PC-3 (cell line): Measurements from ENCODE around the gene TAF4. TPM values are rescaled to one million over a fixed set of nuclear protein-coding genes. Genes with fewer than 3 reads are reported as not detected.

Experiments used
- ATAC-seq: fragments of 200-7000 bp; cut with Tn5 transposase; 2 replicates; pipeline ENCODE4 v1.9.1; 2020; ENCODE audit warnings: mild to moderate bottlenecking, moderate library complexity
- BruUV-seq: library from RNA; stranded (reverse); fragments of 400-500 nt; replicated peaks from 2 replicates; lab custom pipeline; 2021; lab: Mats Ljungman, UMichigan
- CTCF ChIA-PET: fragments of 300-600 bp; sonication (Branson Sonifier 250); formaldehyde crosslinking; loops from one replicate; lab custom pipeline; 2022; ENCODE audit warnings: antibody characterized with exemption; lab: Charles Lee
- POLR2A ChIA-PET: fragments of 300-600 bp; sonication (Branson Sonifier 250); formaldehyde crosslinking; loops from one replicate; lab custom pipeline; 2022; ENCODE audit warnings: antibody characterized with exemption; ENCODE audit not compliant: unreplicated experiment; lab: Charles Lee
- DNase-seq: peaks from one replicate; pipeline ENCODE4 v3.0.0-alpha.2; 2015
- H2AFZ ChIP-seq: fragments of 300-600 bp; sonication (generic); 2 replicates; pipeline ENCODE4 v1.6.0; 2016; ENCODE audit warnings: antibody characterized with exemption, low read length
- H3F3A ChIP-seq: fragments of 300-600 bp; sonication (generic); one replicate; pipeline ENCODE4 v1.6.0; 2017; ENCODE audit warnings: antibody characterized with exemption, low read length, control low read depth, mild to moderate bottlenecking; ENCODE audit not compliant: unreplicated experiment
- H3K27ac ChIP-seq: fragments of 300-600 bp; sonication (generic); 2 replicates; pipeline ENCODE4 v1.5.1; 2016; ENCODE audit warnings: mild to moderate bottlenecking, low read length
- H3K27me3 ChIP-seq: fragments of 300-600 bp; sonication (generic); 2 replicates; pipeline ENCODE4 v1.6.1; 2016; ENCODE audit warnings: low read length, mixed read lengths
- H3K36me3 ChIP-seq: fragments of 300-600 bp; sonication (generic); 2 replicates; pipeline ENCODE4 v1.6.1; 2016; ENCODE audit warnings: low read depth, mixed run types, low read length, mixed read lengths
- H3K4me1 ChIP-seq: fragments of 300-600 bp; sonication (generic); 2 replicates; pipeline ENCODE4 v1.5.1; 2016; ENCODE audit warnings: low read length; ENCODE audit not compliant: insufficient read depth
- H3K4me2 ChIP-seq: fragments of 300-600 bp; sonication (generic); 2 replicates; pipeline ENCODE4 v1.6.0; 2016; ENCODE audit warnings: low read length
- H3K4me3 ChIP-seq: fragments of 300-600 bp; sonication (generic); 2 replicates; pipeline ENCODE4 v1.5.1; 2016; ENCODE audit warnings: mild to moderate bottlenecking, low read length, mixed read lengths
- H3K79me2 ChIP-seq: fragments of 300-600 bp; sonication (generic); 2 replicates; pipeline ENCODE4 v1.6.1; 2017; ENCODE audit warnings: low read length, mixed read lengths
- H3K9ac ChIP-seq: fragments of 300-600 bp; sonication (generic); 2 replicates; pipeline ENCODE4 v1.6.0; 2016; ENCODE audit warnings: mild to moderate bottlenecking, low read length
- H3K9me2 ChIP-seq: fragments of 300-600 bp; sonication (generic); replicated peaks from 2 replicates; pipeline ENCODE4 v1.6.1; 2016; ENCODE audit warnings: mixed run types, low read length, mixed read lengths
- H3K9me3 ChIP-seq: fragments of 300-600 bp; sonication (generic); 2 replicates; pipeline ENCODE4 v1.6.1; 2016; ENCODE audit warnings: low read length, mixed read lengths
- H4K20me1 ChIP-seq: fragments of 300-600 bp; sonication (generic); 2 replicates; pipeline ENCODE4 v1.6.1; 2016; ENCODE audit warnings: low read length, mixed read lengths
- EZH2 ChIP-seq: fragments of 300-600 bp; sonication (generic); IDR thresholded peaks from one replicate; pipeline ENCODE4 v1.6.1; 2017; ENCODE audit warnings: antibody characterized with exemption, mild to moderate bottlenecking, low read length; ENCODE audit not compliant: unreplicated experiment
- EZH2phosphoT487 ChIP-seq: fragments of 300-600 bp; sonication (generic); IDR thresholded peaks from 2 replicates; pipeline ENCODE4 v1.6.1; 2018; ENCODE audit warnings: mild to moderate bottlenecking, antibody characterized with exemption, low read length, borderline replicate concordance
- intact Hi-C: fragments of 100-400 bp; cut with micrococcal nuclease; formaldehyde crosslinking; loops from 2 replicates; pipeline ENCODE4 v1.9.0; 2023
- total RNA-seq: library from RNA; depleted of rRNA; stranded (reverse); fragments of >200 nt; gene quantifications from 2 replicates; pipeline ENCODE4 v1.2.3, GENCODE V29; 2014
- TF ChIP-seq, protein P1 (sequence below): fragments of 300-600 bp; sonication (generic); conservative IDR thresholded peaks from 2 replicates; pipeline ENCODE4 v1.5.1; 2017; ENCODE audit warnings: antibody characterized with exemption, low read depth, mild to moderate bottlenecking, low read length

TAF4 gene
- total RNA-seq, 1 experiment from 2014 or later: 9.6 TPM

DNA sequence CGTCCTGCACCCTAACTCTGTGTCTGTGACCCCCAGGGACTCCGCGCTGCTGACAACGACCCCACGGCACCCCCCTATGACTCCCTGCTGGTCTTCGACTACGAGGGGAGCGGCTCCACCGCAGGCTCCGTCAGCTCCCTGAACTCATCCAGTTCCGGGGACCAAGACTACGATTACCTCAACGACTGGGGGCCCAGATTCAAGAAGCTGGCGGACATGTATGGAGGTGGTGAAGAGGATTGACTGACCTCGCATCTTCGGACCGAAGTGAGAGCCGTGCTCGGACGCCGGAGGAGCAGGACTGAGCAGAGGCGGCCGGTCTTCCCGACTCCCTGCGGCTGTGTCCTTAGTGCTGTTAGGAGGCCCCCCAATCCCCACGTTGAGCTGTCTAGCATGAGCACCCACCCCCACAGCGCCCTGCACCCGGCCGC lies 129.0 kb downstream of the TAF4 start:
- no peaks in the 10 kb centered on the region for H3K4me1 ChIP-seq
- TF ChIP-seq, protein P1, sequence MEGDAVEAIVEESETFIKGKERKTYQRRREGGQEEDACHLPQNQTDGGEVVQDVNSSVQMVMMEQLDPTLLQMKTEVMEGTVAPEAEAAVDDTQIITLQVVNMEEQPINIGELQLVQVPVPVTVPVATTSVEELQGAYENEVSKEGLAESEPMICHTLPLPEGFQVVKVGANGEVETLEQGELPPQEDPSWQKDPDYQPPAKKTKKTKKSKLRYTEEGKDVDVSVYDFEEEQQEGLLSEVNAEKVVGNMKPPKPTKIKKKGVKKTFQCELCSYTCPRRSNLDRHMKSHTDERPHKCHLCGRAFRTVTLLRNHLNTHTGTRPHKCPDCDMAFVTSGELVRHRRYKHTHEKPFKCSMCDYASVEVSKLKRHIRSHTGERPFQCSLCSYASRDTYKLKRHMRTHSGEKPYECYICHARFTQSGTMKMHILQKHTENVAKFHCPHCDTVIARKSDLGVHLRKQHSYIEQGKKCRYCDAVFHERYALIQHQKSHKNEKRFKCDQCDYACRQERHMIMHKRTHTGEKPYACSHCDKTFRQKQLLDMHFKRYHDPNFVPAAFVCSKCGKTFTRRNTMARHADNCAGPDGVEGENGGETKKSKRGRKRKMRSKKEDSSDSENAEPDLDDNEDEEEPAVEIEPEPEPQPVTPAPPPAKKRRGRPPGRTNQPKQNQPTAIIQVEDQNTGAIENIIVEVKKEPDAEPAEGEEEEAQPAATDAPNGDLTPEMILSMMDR: no peak
- no peak for TF ChIP-seq EZH2phosphoT487
- TF ChIP-seq EZH2: no peak
- ChIA-PET CTCF (no interaction called here), POLR2A (interaction anchor here (0.5 kb wide), 1 partner anchor 37 kb away, joined by 5 read pairs; no protein-coding TSS in a partner anchor)
- H3K9ac ChIP-seq: no peak overlapping the region
- no peak overlapping the region for H3K4me3 ChIP-seq
- H3K36me3 ChIP-seq: no peaks in the 10 kb centered on the region
- no peaks in the 10 kb centered on the region for H4K20me1 ChIP-seq
- no peaks in the 10 kb centered on the region for H3K9me2 ChIP-seq
- intact Hi-C loops: no loop called here
- ATAC-seq (no peak), DNase-seq (no peak)
- H3K9me3 ChIP-seq: no peaks in the 10 kb centered on the region
- no peaks in the 10 kb centered on the region for H3F3A ChIP-seq
- no peaks in the 10 kb centered on the region for H3K79me2 ChIP-seq
- no peak overlapping the region for H2AFZ ChIP-seq
- H3K27me3 ChIP-seq: no peaks in the 10 kb centered on the region
- no peak overlapping the region for H3K4me2 ChIP-seq
- BruUV-seq: no TSS peak
- H3K27ac ChIP-seq: no peak overlapping the region

DNA sequence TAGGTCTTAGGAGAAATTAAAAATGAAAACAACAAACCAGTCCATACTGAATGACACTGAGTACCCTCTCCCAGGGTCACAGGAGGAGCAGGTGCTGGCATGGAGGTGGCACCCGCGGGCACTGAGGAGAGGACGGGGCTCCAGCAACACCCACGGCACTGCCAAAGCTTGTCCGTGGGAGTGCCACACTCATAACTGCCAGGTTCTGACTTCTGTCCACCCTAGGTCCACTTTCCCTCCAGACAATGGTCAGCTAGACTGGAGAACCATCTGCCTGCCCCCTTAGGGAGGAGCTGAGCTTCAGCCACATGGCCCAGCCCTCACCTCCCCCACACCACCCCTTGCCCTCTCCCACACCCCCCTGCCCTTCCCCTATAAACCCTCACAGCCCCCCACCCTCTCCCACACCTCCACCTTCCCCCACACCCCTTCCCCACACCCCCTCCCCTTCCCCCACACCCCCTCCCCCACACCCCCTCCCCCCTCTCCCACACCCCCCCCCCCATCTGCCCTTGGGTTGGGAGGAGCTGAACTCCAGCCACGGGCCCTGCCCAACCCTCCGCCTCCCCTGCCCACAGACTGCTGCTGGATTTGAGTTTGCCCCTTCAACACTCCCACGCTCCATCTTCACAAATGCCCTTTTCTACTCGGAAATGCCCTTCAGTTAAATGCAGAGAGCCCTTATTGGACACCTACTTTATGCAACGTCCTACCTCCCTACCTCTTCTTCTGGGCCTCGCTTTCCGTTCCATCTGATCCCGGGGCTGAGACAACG lies 129.6 kb downstream of the TAF4 start:
- no peak for DNase-seq
- no peaks in the 10 kb centered on the region for H3K27me3 ChIP-seq
- no peaks in the 10 kb centered on the region for H3K4me1 ChIP-seq
- H3K36me3 ChIP-seq: no peaks in the 10 kb centered on the region
- no peaks in the 10 kb centered on the region for H3K9me3 ChIP-seq
- no peak overlapping the region for H3K27ac ChIP-seq
- CTCF ChIA-PET: no interaction called here
- POLR2A ChIA-PET: interaction anchor here (0.5 kb wide), 1 partner anchor 38 kb away, joined by 5 read pairs; no protein-coding TSS in a partner anchor
- TF ChIP-seq, protein P1: no peak
- TF ChIP-seq EZH2phosphoT487: no peak
- no peak for TF ChIP-seq EZH2
- BruUV-seq: no TSS peak
- no peaks in the 10 kb centered on the region for H4K20me1 ChIP-seq
- no peaks in the 10 kb centered on the region for H3K9me2 ChIP-seq
- no peaks in the 10 kb centered on the region for H3F3A ChIP-seq
- intact Hi-C loops: no loop called here
- H3K9ac ChIP-seq: no peak overlapping the region
- H3K79me2 ChIP-seq: no peaks in the 10 kb centered on the region
- no peak for ATAC-seq
- no peak overlapping the region for H2AFZ ChIP-seq
- no peak overlapping the region for H3K4me3 ChIP-seq
- no peak overlapping the region for H3K4me2 ChIP-seq
